GM21423 (cell line): ENCODE results near the gene C5orf52.
"Not testable (repeated sequence)": the region's sequence is repeated elsewhere in the genome, so short reads cannot be mapped to it uniquely, and the experiment has no call there.

Experiments used
- ATAC-seq: cut with Tn5 transposase; IDR thresholded peaks from one replicate; pipeline ENCODE4 v1.9.1; 2021; ENCODE audit warnings: mild to moderate bottlenecking, moderate library complexity; ENCODE audit not compliant: unreplicated experiment

The C5orf52 gene

GRCh38 chr5:157719245-157719644 is 47.9 kb downstream of the C5orf52 start:
- ATAC-seq, result no peak

GRCh38 chr5:157721159-157721558 is 49.8 kb downstream of the C5orf52 start:
- no peak for ATAC-seq

DNA sequence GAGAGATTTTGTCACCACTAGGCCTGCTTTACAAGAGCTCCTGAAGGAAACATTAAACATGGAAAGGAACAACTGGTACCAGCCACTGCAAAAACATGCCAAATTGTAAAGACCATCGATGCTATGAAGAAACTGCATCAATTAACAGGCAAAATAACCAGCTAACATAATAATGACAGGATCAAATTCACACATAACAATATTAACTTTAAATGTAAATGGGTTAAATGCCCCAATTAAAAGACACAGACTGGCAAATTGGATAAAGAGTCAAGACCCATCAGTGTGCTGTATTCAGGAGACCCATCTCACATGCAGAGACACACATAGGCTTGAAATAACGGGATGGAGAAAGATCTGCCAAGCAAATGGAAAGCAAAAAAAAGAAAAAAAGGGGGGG is 51.6 kb downstream of the C5orf52 start:
- not testable (repeated sequence) for ATAC-seq

- not testable (repeated sequence) for ATAC-seq
Measured at GRCh38 chr5:157726607-157727006, 55.3 kb downstream of the C5orf52 start.

DNA sequence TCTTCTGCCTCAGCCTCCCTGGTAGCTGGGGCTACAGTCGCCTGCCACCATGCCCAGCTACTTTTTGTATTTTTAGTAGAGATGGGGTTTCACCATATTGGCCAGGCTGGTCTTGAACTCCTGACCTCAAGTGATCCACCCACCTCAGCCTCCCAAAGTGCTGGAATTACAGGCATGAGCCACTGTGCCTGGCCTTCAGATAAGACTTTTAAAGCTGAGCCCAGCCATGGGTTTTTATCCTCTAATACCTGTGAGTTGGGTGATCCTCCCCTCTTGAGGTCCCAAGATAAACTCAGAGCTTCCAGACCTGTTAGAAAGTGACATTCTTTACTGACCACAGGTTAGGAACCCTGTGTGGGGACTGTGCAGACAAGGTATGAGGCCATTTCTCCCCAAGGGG is 56.5 kb downstream of the C5orf52 start:
- not testable (repeated sequence) for ATAC-seq
